Measurements from ENCODE around the gene GPR137. TPM values are rescaled to one million over a fixed set of nuclear protein-coding genes. Genes with fewer than 3 reads are reported as not detected.

The GPR137 gene
- total RNA-seq, 2 experiments from 2014 or later = 18.3 to 52.3 TPM

DNA sequence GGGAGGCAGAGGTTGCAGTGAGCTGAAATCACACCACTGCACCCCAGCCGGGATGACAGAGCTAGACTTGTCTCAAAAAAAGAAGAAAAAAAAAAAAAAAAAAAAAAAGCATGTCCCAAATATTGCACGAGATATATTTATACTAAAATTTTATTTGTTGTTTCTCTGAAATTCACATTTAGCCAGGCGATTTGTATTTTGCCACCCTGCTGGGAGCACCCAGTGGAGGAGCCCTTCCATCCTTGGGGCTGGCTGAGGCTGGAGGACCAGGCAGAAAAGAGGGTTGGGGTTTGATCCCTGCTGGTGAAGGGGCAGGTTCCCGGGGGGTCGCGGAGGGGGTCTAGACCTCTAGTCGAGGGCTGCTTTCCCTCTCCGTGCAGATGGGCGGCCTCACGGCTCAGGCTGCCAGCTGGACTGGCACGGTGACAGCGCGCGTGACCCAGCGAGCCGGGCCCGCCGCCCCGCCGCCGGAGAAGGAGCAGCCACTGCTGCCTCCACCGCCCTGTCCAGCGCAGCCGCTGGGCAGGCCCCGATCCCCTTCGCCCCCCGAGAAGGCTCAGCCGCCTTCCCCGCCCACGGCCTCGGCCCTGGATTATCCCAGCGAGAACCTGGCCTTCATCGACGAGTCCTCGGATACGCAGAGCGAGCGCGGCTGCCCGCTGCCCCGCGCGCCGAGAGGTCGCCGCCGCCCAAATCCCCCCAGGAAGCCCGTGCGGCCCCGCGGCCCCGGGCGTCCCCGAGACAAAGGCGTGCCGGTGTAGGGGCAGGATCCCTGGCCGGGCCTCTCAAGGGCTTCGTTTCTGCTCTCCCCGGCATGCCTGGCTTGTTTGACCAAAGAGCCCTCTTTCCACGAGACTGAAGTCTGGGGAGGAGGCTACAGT lies 13.6 kb downstream of the GPR137 start:
- H3K4me1 ChIP-seq (ENCODE audit: insufficient read depth, low read length, poor library complexity, severe bottlenecking) = peaks cover 19% of the 10 kb centered on the region
- ChIA-PET CTCF (ENCODE audit: unreplicated experiment) (no interaction called here), POLR2A (no interaction called here)
- no peaks in the 10 kb centered on the region for H3K9me2 ChIP-seq (ENCODE audit: insufficient read depth, low read length)
- no peak for DNase-seq (ENCODE audit: low spot score)
- no peak overlapping the region for H3K27ac ChIP-seq (ENCODE audit: low read depth, low read length, poor library complexity, severe bottlenecking)
- BruUV-seq (replicated peaks) = no TSS peak
- intact Hi-C loops (cut with micrococcal nuclease; ENCODE audit: unreplicated experiment) = no loop called here
- H3K36me3 ChIP-seq (ENCODE audit: insufficient read depth, low read length) = no peaks in the 10 kb centered on the region
- no peak overlapping the region for H3K4me2 ChIP-seq (ENCODE audit: low read length)
- no peaks in the 10 kb centered on the region for H3K9me3 ChIP-seq (ENCODE audit: low read length)
- H3K4me3 ChIP-seq (ENCODE audit: low read depth, low read length, poor library complexity, severe bottlenecking) = no peak overlapping the region
- no peak overlapping the region for H2AFZ ChIP-seq (ENCODE audit: low read length)
- H3K79me2 ChIP-seq (ENCODE audit: insufficient read depth, low read depth, low read length) = no peaks in the 10 kb centered on the region
- H4K20me1 ChIP-seq (ENCODE audit: insufficient read depth, low read length) = no peaks in the 10 kb centered on the region
- TF ChIP-seq, protein P1, sequence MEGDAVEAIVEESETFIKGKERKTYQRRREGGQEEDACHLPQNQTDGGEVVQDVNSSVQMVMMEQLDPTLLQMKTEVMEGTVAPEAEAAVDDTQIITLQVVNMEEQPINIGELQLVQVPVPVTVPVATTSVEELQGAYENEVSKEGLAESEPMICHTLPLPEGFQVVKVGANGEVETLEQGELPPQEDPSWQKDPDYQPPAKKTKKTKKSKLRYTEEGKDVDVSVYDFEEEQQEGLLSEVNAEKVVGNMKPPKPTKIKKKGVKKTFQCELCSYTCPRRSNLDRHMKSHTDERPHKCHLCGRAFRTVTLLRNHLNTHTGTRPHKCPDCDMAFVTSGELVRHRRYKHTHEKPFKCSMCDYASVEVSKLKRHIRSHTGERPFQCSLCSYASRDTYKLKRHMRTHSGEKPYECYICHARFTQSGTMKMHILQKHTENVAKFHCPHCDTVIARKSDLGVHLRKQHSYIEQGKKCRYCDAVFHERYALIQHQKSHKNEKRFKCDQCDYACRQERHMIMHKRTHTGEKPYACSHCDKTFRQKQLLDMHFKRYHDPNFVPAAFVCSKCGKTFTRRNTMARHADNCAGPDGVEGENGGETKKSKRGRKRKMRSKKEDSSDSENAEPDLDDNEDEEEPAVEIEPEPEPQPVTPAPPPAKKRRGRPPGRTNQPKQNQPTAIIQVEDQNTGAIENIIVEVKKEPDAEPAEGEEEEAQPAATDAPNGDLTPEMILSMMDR (conservative IDR thresholded peaks at IDR 0.05; ENCODE audit: low read length) = no peak
- no peak for TF ChIP-seq EZH2phosphoT487 (IDR thresholded peaks at IDR 0.05; ENCODE audit: borderline replicate concordance, low read depth, low read length)

DNA sequence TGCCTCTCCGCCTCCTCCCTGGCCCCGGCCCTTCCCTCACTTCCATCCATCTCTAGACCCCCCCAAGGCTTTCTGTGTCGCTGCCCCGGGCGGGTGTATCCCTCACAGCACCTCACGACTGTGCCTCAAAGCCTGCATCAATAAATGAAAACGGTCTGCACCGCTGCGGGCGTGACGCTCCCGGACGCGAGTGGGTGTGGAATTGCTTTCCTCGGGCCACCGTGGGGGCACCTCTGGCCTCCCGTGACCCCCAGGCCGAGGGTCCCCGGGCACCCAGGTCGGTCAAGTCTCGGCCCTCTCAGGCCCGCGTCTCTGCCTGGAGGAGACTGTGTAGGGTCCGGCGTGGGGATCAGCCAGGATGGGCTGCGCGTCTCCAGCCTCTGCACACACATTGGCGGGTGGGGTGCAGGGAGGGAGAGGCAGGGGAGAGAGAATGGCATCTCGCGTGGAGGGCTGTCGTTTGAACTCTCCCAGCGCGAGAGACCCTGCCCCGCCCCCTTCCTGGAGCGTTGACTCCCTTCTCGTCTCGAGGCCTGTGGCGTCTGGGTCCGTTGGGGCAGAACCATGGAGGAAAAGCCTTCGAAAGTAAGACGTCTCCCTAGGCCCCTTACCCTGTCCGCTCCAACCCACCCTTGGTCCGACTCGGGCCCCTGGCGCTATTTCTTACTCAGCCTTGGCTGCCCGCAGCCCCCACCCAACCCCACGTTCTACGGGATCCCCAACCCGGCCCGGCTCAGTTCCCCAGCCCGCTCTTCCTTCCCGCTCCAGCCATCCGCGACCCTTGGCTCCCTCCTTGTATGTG lies 14.4 kb downstream of the GPR137 start, which contains the start of gene CATSPERZ:
CATSPERZ (plus strand) TSS at position 512 of the 802 bp plus-strand sequence; CDS start at position 565, 53 bp downstream.
- BruUV-seq (replicated peaks) = no TSS peak
- no peaks in the 10 kb centered on the region for H3K36me3 ChIP-seq (ENCODE audit: insufficient read depth, low read length)
- no peaks in the 10 kb centered on the region for H3K9me3 ChIP-seq (ENCODE audit: low read length)
- no peaks in the 10 kb centered on the region for H4K20me1 ChIP-seq (ENCODE audit: insufficient read depth, low read length)
- H3K27ac ChIP-seq (ENCODE audit: low read depth, low read length, poor library complexity, severe bottlenecking) = no peak within 1 kb of the TSS
- POLR2A ChIA-PET = no interaction called here
- H3K4me3 ChIP-seq (ENCODE audit: low read depth, low read length, poor library complexity, severe bottlenecking) = peak within 1 kb of the TSS; percentile 46
- TF ChIP-seq, protein P1 (conservative IDR thresholded peaks at IDR 0.05; ENCODE audit: low read length) = no peak
- peak; percentile 65; the same call in 1 of the 2 replicates for TF ChIP-seq EZH2phosphoT487 (IDR thresholded peaks at IDR 0.05; ENCODE audit: borderline replicate concordance, low read depth, low read length)
- H3K4me2 ChIP-seq (ENCODE audit: low read length) = peak within 1 kb of the TSS; percentile 73
- DNase-seq (ENCODE audit: low spot score) = no peak
- peak within 1 kb of the TSS; percentile 37; the same call in 1 of the 2 replicates for H2AFZ ChIP-seq (ENCODE audit: low read length)
- CTCF ChIA-PET (ENCODE audit: unreplicated experiment) = interaction anchor here (1.5 to 2.0 kb wide), 2 partner anchors 28 to 94 kb away, joined by 6 to 7 read pairs; partner anchors contain the start of gene FERMT3
- no peaks in the 10 kb centered on the region for H3K79me2 ChIP-seq (ENCODE audit: insufficient read depth, low read depth, low read length)
- H3K4me1 ChIP-seq (ENCODE audit: insufficient read depth, low read length, poor library complexity, severe bottlenecking) = peaks cover 20% of the 10 kb centered on the region
- intact Hi-C loops (cut with micrococcal nuclease; ENCODE audit: unreplicated experiment) = loop anchor here (5.0 to 10.0 kb wide), 2 partner anchors 113 to 325 kb away; partner anchors contain the start of genes COX8A and STIP1
- no peaks in the 10 kb centered on the region for H3K9me2 ChIP-seq (ENCODE audit: insufficient read depth, low read length)

Data from OCI-LY7 (cell line).